Body of pancreas (tissue), 4 donors: Measurements from ENCODE around the gene CAPG. TPM values are rescaled to one million over a fixed set of nuclear protein-coding genes. Genes with fewer than 3 reads are reported as not detected.
A peak's percentile ranks its signal among the peaks of the same experiment; 100 is the strongest.

Experiments
- ATAC-seq: fragments of 150-250 bp; one replicate; pipeline ENCODE4 v1.9.1; 2016
- DNase-seq, 4 donors: peaks; one replicate each; pipeline ENCODE4 v3.0.0-alpha.2; 2019
- H3K27ac ChIP-seq, 4 donors: fragments of 200-600 bp; sonication (generic); 1 replicate in 3 of 4; 2 replicates in 1 of 4; pipeline versions ENCODE4 v1.5.1 to v1.6.1; 2016 to 2019; ENCODE audit warnings: mild to moderate bottlenecking in 1 of 4, mixed read lengths in 1 of 4, moderate library complexity in 1 of 4
- H3K27me3 ChIP-seq, 2 donors: fragments of 200-600 bp; sonication (generic); one replicate each; pipeline ENCODE4 v1.6.0; 2016; ENCODE audit warnings: mild to moderate bottlenecking in 1 of 2
- H3K36me3 ChIP-seq, 2 donors: fragments of 200-600 bp; sonication (generic); replicated peaks in 1 of 2; 2 replicates each; pipeline ENCODE4 v1.5.1; 2016; ENCODE audit warnings: low read depth in 2 of 2; ENCODE audit not compliant: insufficient read depth in 1 of 2
- H3K4me1 ChIP-seq: fragments of 200-600 bp; sonication (generic); one replicate; pipeline ENCODE4 v1.6.0; 2016
- H3K4me3 ChIP-seq, 2 donors: fragments of 200-600 bp; sonication (generic); 1 replicate in 1 of 2; 2 replicates in 1 of 2; pipeline ENCODE4 v1.5.1; 2016 to 2019
- H3K9me3 ChIP-seq, 3 donors: fragments of 200-600 bp; sonication (generic); 1 replicate in 2 of 3; 2 replicates in 1 of 3; pipeline ENCODE4 v1.5.1; 2016
- POLR2A ChIP-seq, 3 donors: fragments of 450-650 bp; IDR thresholded peaks; one replicate each; pipeline ENCODE4 v1.6.1; 2016; ENCODE audit warnings: antibody characterized with exemption in 3 of 3, mild to moderate bottlenecking in 2 of 3
- WGBS, 2 donors: methylation state at CpG; one replicate each; pipeline ENCODE4 v1.1.5; 2017; 5-methylcytosine and 5-hydroxymethylcytosine counted together
- intact Hi-C: fragments of 100-400 bp; cut with DNase I; formaldehyde crosslinking; loops from one replicate; pipeline ENCODE4 v1.15.1; 2023
- total RNA-seq, 2 donors: library from RNA; depleted of rRNA; stranded (reverse); fragments of >200 nt; gene quantifications; one replicate each; pipeline ENCODE4 v1.1.0, GENCODE V29; 2016
- TF ChIP-seq, protein P1 (sequence below), 7 experiments: fragments of 450-650 bp in 4 of 7; fragments of 200-600 bp in 3 of 7; sonication (generic) in 3 of 7; IDR thresholded peaks; one replicate each; pipeline ENCODE4 v1.5.1; 2016 to 2019; ENCODE audit warnings: antibody characterized with exemption in 7 of 7

The CAPG gene
- total RNA-seq, 2 donors from 2014 or later: 26.0 to 35.0 TPM

DNA sequence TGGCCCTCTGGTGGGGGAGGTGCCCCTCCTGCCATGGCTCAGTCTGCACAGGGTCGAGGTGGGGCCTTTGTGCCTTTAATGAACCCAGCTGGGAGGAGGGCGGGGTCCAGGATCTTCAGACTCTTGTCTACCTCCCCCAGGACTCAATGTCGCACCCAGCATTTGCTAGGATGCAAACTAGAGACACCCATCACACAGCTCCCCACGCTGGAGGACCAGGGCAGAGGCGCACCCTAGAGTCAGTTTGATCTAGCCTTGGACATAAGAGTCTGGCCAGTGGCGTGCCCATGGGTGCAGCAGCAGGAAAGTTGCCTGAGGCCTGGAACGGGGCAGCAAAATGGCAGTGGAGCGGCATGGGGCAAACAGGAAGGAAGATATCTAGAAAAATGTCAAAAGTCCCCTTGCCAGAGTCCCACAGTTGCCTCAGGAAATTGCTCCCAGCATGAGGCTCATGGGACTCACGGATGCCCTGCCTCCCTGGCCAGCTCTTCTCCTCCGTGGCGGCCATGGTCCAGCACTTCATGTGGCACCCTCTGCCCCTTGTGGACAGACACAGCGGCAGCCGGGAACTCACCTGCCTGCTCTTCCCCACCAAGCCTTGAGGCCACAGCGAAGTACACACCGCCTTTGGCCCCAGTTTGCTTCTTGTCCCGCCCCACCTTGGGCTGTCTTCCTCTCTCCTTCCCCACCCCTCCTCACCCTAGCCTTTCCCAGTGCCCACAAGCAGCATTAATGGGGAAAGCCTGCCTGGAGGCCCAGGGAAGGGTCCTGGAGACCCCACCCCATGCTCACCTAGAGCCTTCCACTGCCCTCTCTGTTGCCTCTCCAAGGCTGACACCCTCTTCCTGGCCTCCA is 26.0 kb upstream of the CAPG start:
- Histone ChIP-seq H3K27me3 (no peaks in the 10 kb centered on the region), H3K9me3 (no peaks in the 10 kb centered on the region), H3K4me1 (peaks cover 72% of the 10 kb centered on the region), H3K4me3 (no peak overlapping the region), H3K27ac (peak overlapping the region in 3 of 4 donors; percentile 83 to 96 (median 94)), H3K36me3 (no peaks in the 10 kb centered on the region)
- no peak for DNase-seq
- no peak for ATAC-seq
- intact Hi-C loops: no loop called here
- 92 to 93% methylated on average over 10 to 16 of the region's 16 CpGs for whole genome bisulfite sequencing, 2 donors
- TF ChIP-seq POLR2A (IDR thresholded peaks at IDR 0.05): no peak
- TF ChIP-seq, protein P1, sequence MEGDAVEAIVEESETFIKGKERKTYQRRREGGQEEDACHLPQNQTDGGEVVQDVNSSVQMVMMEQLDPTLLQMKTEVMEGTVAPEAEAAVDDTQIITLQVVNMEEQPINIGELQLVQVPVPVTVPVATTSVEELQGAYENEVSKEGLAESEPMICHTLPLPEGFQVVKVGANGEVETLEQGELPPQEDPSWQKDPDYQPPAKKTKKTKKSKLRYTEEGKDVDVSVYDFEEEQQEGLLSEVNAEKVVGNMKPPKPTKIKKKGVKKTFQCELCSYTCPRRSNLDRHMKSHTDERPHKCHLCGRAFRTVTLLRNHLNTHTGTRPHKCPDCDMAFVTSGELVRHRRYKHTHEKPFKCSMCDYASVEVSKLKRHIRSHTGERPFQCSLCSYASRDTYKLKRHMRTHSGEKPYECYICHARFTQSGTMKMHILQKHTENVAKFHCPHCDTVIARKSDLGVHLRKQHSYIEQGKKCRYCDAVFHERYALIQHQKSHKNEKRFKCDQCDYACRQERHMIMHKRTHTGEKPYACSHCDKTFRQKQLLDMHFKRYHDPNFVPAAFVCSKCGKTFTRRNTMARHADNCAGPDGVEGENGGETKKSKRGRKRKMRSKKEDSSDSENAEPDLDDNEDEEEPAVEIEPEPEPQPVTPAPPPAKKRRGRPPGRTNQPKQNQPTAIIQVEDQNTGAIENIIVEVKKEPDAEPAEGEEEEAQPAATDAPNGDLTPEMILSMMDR (IDR thresholded peaks at IDR 0.05): peak in 1 of 7 experiments; percentile 5

DNA sequence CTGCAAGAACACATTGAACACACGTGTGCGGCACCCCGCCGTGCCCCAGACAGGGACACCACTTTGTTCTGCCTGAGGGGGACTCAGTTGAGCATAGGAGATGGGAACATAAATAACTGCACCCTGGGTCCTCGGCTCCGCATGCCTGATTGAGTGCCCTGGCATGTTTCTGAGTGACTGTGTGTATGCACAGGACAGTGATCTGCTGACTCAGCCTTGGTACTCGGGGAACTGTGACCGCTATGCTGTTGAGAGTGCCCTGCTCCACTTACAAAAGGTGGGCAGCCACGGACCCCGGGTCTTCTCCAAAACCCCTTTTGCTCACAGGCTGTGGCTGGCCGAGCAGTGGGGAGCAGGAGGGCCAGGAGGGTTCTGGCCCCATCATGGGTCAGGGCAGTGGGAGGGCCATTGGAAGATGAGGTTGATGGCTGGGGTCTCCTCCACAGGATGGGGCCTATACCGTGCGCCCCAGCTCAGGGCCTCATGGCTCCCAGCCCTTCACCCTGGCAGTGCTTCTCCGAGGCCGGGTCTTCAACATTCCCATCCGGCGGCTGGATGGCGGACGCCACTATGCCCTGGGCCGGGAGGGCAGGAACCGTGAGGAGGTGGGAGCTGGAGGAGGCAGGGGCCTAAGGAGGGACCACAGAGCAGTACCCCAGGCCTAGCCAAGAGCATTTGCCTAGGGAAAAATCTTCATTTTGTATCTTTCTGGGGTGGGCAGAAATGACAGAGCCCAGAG is 25.2 kb upstream of the CAPG start:
- peak in 1 of 4 donors; percentile 55 for DNase-seq
- H3K4me1 ChIP-seq: peaks cover 72% of the 10 kb centered on the region
- 86 to 92% methylated on average over 5 to 16 of the region's 21 CpGs for WGBS, 2 donors

DNA sequence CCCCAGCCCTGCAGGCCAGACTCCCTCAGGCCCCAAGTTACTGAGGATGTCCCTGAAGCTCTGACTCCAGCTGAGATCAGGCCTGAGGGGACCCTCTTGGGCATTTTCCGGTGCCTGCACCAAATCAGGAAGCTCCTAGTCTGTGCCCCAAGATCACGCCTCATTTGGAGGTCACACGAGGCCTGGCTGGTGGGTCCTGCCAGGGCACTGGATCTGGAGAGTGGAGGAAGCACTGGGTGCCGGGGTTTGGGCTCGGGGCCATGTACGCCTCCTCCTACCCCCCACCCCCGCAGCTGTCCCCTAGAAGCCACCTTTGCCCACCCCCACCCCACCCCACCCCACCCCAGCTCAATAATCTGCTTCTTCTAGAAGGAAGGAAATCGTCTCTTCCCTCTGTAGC is 24.5 kb upstream of the CAPG start:
- Histone ChIP-seq H3K36me3 (no peaks in the 10 kb centered on the region), H3K4me1 (peaks cover 69% of the 10 kb centered on the region), H3K4me3 (no peak overlapping the region), H3K27me3 (no peaks in the 10 kb centered on the region), H3K27ac (peak overlapping the region in 3 of 4 donors; percentile 44 to 64 (median 46)), H3K9me3 (no peaks in the 10 kb centered on the region)
- TF ChIP-seq POLR2A (IDR thresholded peaks at IDR 0.05): no peak
- TF ChIP-seq, protein P1 (IDR thresholded peaks at IDR 0.05): no peak
- 84% methylated on average over 7 of the region's 8 CpGs; no CpG with 5 or more reads in 1 of the 2 donors for WGBS, 2 donors
- intact Hi-C loops: no loop called here
- ATAC-seq (no peak), DNase-seq (no peak)

More for the DNA sequence above, 25.2 kb upstream of the CAPG start:
- H3K4me3 ChIP-seq: no peak overlapping the region
- peak overlapping the region in 1 of 4 donors; percentile 46 for H3K27ac ChIP-seq
- H3K9me3 ChIP-seq: no peaks in the 10 kb centered on the region
- no peaks in the 10 kb centered on the region for H3K36me3 ChIP-seq
- TF ChIP-seq, protein P1 (IDR thresholded peaks at IDR 0.05): no peak
- TF ChIP-seq POLR2A (IDR thresholded peaks at IDR 0.05): no peak
- intact Hi-C loops: no loop called here
- H3K27me3 ChIP-seq: no peaks in the 10 kb centered on the region
- ATAC-seq: no peak

DNA sequence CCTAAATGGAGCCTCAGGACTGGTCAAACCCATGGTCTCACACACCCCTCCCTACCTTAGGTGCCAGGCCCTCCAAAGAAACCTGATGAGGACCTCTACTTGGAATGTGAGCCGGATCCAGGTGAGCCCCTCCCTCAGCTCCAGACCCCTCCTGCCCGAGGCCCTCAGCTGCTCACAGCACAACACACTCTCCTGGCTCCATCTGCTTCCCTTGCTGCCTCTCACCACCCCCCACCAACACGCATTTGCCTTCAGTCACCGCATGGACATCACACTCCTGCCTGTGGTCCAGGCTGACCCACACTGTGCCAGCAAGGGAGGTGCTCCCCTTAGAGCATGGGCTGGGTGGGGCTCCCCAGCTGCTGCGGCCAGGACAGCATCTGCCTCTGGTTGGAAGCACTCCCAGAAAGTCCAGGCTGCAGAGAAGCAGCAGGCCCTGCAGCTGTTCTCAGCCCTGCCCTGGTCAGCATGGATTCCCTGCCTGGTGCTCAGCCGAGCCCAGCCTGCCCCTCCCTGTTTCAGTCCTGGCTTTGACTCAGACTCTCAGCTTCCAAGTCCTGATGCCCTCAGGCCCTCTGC is 23.4 kb upstream of the CAPG start:
- H3K4me3 ChIP-seq: no peak overlapping the region
- peak; percentile 73 to 91 (median 82) for DNase-seq
- H3K4me1 ChIP-seq: peaks cover 58% of the 10 kb centered on the region
- H3K27me3 ChIP-seq: no peaks in the 10 kb centered on the region
- H3K9me3 ChIP-seq: no peaks in the 10 kb centered on the region
- TF ChIP-seq, protein P1 (IDR thresholded peaks at IDR 0.05): no peak
- TF ChIP-seq POLR2A (IDR thresholded peaks at IDR 0.05): no peak
- H3K27ac ChIP-seq: peak overlapping the region; percentile 44 to 64 (median 46)
- H3K36me3 ChIP-seq: no peaks in the 10 kb centered on the region
- peak; percentile 62 for ATAC-seq
- WGBS, 2 donors: 56 to 72% methylated on average over 3 to 6 of the region's 6 CpGs
- intact Hi-C loops: no loop called here
